SK-N-SH treated with all-trans-retinoic acid at 6 μM for 48 hours (cell line): ENCODE data around the gene RALGAPA1.

Experiments
- PATZ1 ChIP-seq: fragments of 250-450 bp; sonication (Bioruptor Pico); IDR thresholded peaks from 2 replicates; pipeline ENCODE4 v1.8.0; 2020; ENCODE audit warnings: mild to moderate bottlenecking, moderate library complexity, borderline replicate concordance
- ZNF70 ChIP-seq: fragments of 450-650 bp; formaldehyde crosslinking; IDR thresholded peaks from 2 replicates; pipeline ENCODE4 v1.5.0; 2020; ENCODE audit warnings: mild to moderate bottlenecking, moderate library complexity

- TF ChIP-seq ZNF70 (CRISPR knock-in tag) (no peak), PATZ1 (CRISPR knock-in tag) (no peak)
Observed at GRCh38 chr14:35531960-35532747, 276.9 kb downstream of the RALGAPA1 start.
